ENCODE data around the gene SCN4A. TPM values are rescaled to one million over a fixed set of nuclear protein-coding genes. Genes with fewer than 3 reads are reported as not detected.
"Not testable (repeated sequence)": the region's sequence is repeated elsewhere in the genome, so short reads cannot be mapped to it uniquely, and the experiment has no call there.

SCN4A gene
- total and polyA plus RNA-seq, 2 experiments from 2014 or later = 0.07 TPM; not detected in 1

GRCh38 chr17:63911041-63911635 is 61.6 kb downstream of the SCN4A start, which contains the start of gene CSHL1:
TSS of gene CSHL1 (minus strand) at chr17:63911258. CDS start at chr17:63911196, 62 bp downstream.
- no peak within 1 kb of the TSS for H3K27ac ChIP-seq

GRCh38 chr17:63910096-63910495 is 62.6 kb downstream of the SCN4A start:
- WGBS (ENCODE audit: low lambda C conversion rate, missing lambda C conversion rate) = 85% methylated on average over 14 of the region's 14 CpGs
- H3K4me2 ChIP-seq = no peak overlapping the region
- no peaks in the 10 kb centered on the region for H3K4me1 ChIP-seq (ENCODE audit: insufficient read depth)
- no peaks in the 10 kb centered on the region for H4K20me1 ChIP-seq (ENCODE audit: insufficient read depth, poor library complexity, severe bottlenecking)
- H2AFZ ChIP-seq = no peak overlapping the region
- TF ChIP-seq CTCF (IDR thresholded peaks at IDR 0.05; ENCODE audit: poor library complexity) = no peak
- TF ChIP-seq EZH2phosphoT487 (IDR thresholded peaks at IDR 0.05; ENCODE audit: low read depth, severe bottlenecking, unreplicated experiment) = no peak
- no peak for TF ChIP-seq EZH2 (IDR thresholded peaks at IDR 0.05; ENCODE audit: borderline replicate concordance)
- H3K27ac ChIP-seq = no peak overlapping the region
- no peak for DNase-seq (ENCODE audit: low spot score)
- H3K9me2 ChIP-seq (replicated peaks; ENCODE audit: insufficient read depth) = no peaks in the 10 kb centered on the region
- no peaks in the 10 kb centered on the region for H3K79me2 ChIP-seq
- peaks cover 3% of the 10 kb centered on the region for H3K27me3 ChIP-seq
- no peaks in the 10 kb centered on the region for H3K36me3 ChIP-seq (replicated peaks; ENCODE audit: insufficient read depth, low read depth)
- no peak overlapping the region for H3K4me3 ChIP-seq
- no peaks in the 10 kb centered on the region for H3K9me3 ChIP-seq (ENCODE audit: low read depth)

More at GRCh38 chr17:63911041-63911635, 61.6 kb downstream of the SCN4A start, which contains the start of gene CSHL1:
- TF ChIP-seq EZH2phosphoT487 (IDR thresholded peaks at IDR 0.05; ENCODE audit: low read depth, severe bottlenecking, unreplicated experiment) (no peak), EZH2 (IDR thresholded peaks at IDR 0.05; ENCODE audit: borderline replicate concordance) (no peak), CTCF (IDR thresholded peaks at IDR 0.05; ENCODE audit: poor library complexity) (no peak)
- Histone ChIP-seq H3K4me2 (no peak within 1 kb of the TSS), H4K20me1 (ENCODE audit: insufficient read depth, poor library complexity, severe bottlenecking) (no peaks in the 10 kb centered on the region), H3K9me2 (replicated peaks; ENCODE audit: insufficient read depth) (no peaks in the 10 kb centered on the region), H3K36me3 (replicated peaks; ENCODE audit: insufficient read depth, low read depth) (no peaks in the 10 kb centered on the region), H3K9me3 (ENCODE audit: low read depth) (no peaks in the 10 kb centered on the region), H2AFZ (no peak within 1 kb of the TSS), H3K27me3 (peaks cover 3% of the 10 kb centered on the region), H3K4me3 (no peak within 1 kb of the TSS), H3K79me2 (no peaks in the 10 kb centered on the region), H3K4me1 (ENCODE audit: insufficient read depth) (no peaks in the 10 kb centered on the region)
- WGBS (ENCODE audit: low lambda C conversion rate, missing lambda C conversion rate) = 74% methylated on average over 15 of the region's 15 CpGs
- no peak for DNase-seq (ENCODE audit: low spot score)

- not testable (repeated sequence) for H3K4me1 ChIP-seq (ENCODE audit: insufficient read depth); H3K9me3 ChIP-seq (ENCODE audit: low read depth); H2AFZ ChIP-seq; H3K36me3 ChIP-seq (replicated peaks; ENCODE audit: insufficient read depth, low read depth); H3K4me2 ChIP-seq; H4K20me1 ChIP-seq (ENCODE audit: insufficient read depth, poor library complexity, severe bottlenecking); H3K4me3 ChIP-seq; H3K27ac ChIP-seq; H3K79me2 ChIP-seq; DNase-seq (ENCODE audit: low spot score); H3K27me3 ChIP-seq; H3K9me2 ChIP-seq (replicated peaks; ENCODE audit: insufficient read depth)
- WGBS (ENCODE audit: low lambda C conversion rate, missing lambda C conversion rate) = 92% methylated on average over 10 of the region's 10 CpGs
Observed at GRCh38 chr17:63909586-63909985, 63.1 kb downstream of the SCN4A start.

- H2AFZ ChIP-seq; H3K36me3 ChIP-seq (replicated peaks; ENCODE audit: insufficient read depth, low read depth); H3K4me1 ChIP-seq (ENCODE audit: insufficient read depth); DNase-seq (ENCODE audit: low spot score); H3K79me2 ChIP-seq; H4K20me1 ChIP-seq (ENCODE audit: insufficient read depth, poor library complexity, severe bottlenecking); H3K9me3 ChIP-seq (ENCODE audit: low read depth); H3K4me2 ChIP-seq; H3K27me3 ChIP-seq; H3K27ac ChIP-seq; H3K9me2 ChIP-seq (replicated peaks; ENCODE audit: insufficient read depth); H3K4me3 ChIP-seq: not testable (repeated sequence)
- 43% methylated on average over 12 of the region's 12 CpGs for WGBS (ENCODE audit: low lambda C conversion rate, missing lambda C conversion rate)
Observed at GRCh38 chr17:63907161-63907778, 65.4 kb downstream of the SCN4A start.

GRCh38 chr17:63904796-63905195 is 67.9 kb downstream of the SCN4A start:
- not testable (repeated sequence) for H3K4me2 ChIP-seq; H4K20me1 ChIP-seq (ENCODE audit: insufficient read depth, poor library complexity, severe bottlenecking); DNase-seq (ENCODE audit: low spot score); H3K4me3 ChIP-seq; H3K79me2 ChIP-seq; H3K36me3 ChIP-seq (replicated peaks; ENCODE audit: insufficient read depth, low read depth); H3K9me3 ChIP-seq (ENCODE audit: low read depth); H2AFZ ChIP-seq; H3K4me1 ChIP-seq (ENCODE audit: insufficient read depth); H3K9me2 ChIP-seq (replicated peaks; ENCODE audit: insufficient read depth); H3K27ac ChIP-seq; H3K27me3 ChIP-seq
- WGBS (ENCODE audit: low lambda C conversion rate, missing lambda C conversion rate) = 88% methylated on average over 8 of the region's 8 CpGs
